GM12874 (cell line): ENCODE data around the gene LDLRAD4.

ENCODE experiments used
- TF ChIP-seq, protein P1 (sequence below): IDR thresholded peaks from 2 replicates; pipeline ENCODE4 v1.5.1; 2011; ENCODE audit warnings: low read depth, mild to moderate bottlenecking, control low read depth, low read length, moderate library complexity; ENCODE audit not compliant: insufficient read depth

Gene LDLRAD4

DNA sequence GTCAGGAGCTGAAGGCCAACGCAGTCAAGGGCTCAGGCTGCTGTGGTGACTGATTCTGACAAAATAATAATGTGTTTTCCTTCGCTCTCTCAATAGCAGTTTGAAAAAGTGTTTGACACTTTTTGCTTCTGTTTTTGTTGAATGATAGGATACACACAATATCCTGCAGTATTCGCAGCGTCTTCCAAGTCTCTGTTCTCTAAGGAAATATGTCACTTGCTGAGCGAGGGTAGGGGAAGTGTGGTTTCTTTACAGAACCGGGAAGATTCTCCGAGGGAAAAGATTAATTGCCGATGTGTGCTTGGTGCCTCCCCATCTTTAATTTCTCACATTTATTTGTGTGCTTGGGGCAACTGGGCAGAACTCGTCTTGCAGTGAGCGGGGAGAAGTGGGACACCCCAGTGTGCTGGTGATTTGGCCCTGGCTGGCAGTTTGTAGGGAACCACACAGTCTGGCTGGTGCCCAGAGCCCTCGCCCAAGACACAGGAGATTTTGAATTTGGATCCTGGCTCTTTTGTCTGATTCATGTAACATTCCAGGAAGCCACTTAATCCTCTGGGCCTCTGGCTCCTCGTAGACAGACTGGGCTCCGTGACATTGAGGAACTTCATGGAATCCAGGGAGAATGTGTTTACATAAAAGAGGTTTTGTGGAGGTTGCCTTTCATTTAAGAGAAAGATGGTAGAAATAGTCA, 169.4 kb downstream of the LDLRAD4 start:
- TF ChIP-seq, protein P1, sequence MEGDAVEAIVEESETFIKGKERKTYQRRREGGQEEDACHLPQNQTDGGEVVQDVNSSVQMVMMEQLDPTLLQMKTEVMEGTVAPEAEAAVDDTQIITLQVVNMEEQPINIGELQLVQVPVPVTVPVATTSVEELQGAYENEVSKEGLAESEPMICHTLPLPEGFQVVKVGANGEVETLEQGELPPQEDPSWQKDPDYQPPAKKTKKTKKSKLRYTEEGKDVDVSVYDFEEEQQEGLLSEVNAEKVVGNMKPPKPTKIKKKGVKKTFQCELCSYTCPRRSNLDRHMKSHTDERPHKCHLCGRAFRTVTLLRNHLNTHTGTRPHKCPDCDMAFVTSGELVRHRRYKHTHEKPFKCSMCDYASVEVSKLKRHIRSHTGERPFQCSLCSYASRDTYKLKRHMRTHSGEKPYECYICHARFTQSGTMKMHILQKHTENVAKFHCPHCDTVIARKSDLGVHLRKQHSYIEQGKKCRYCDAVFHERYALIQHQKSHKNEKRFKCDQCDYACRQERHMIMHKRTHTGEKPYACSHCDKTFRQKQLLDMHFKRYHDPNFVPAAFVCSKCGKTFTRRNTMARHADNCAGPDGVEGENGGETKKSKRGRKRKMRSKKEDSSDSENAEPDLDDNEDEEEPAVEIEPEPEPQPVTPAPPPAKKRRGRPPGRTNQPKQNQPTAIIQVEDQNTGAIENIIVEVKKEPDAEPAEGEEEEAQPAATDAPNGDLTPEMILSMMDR: no peak

DNA sequence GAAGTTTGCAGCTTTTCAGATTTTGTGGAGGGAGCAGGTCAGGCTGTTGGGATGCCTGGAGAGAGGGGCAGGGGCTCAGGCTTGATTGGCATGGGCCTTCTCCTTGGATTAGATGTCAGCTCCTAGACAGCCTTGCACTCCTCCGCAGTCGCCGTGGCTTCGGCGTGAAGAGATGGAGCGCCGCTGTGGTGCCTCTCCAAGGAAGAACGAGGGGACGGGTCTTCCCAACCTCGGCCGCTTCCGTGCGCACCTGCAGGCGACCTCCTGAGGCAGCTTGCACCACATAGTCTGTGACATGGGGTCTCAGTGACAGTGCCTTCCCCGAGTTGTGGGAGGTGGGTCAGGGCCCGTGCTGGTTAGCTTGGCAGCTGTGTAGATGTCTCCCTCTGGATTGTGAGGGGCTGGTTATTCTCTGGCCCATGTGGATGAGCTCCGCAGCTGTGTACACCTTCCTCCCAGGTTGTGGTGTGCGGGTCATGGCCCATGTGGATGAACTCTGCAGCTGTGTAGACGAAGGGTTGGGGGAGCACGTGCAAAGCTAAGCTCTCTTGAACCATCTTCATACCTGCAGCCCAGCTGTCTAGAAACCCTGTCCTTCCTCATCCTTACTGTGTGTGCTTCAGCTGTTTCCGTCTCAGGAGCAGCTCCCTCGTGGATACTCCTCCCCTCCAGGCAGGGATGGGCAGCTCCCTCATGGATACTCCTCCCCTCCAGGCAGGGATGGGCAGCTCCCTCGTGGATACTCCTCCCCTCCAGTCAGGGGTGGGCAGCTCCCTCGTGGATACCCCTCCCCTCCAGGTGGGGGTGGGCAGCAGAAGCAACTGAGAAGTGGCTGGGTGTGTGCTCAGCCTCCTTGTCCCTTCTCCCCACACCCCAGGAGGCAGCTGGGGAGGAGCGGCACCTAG, 170.3 kb downstream of the LDLRAD4 start:
- TF ChIP-seq, protein P1: no peak

DNA sequence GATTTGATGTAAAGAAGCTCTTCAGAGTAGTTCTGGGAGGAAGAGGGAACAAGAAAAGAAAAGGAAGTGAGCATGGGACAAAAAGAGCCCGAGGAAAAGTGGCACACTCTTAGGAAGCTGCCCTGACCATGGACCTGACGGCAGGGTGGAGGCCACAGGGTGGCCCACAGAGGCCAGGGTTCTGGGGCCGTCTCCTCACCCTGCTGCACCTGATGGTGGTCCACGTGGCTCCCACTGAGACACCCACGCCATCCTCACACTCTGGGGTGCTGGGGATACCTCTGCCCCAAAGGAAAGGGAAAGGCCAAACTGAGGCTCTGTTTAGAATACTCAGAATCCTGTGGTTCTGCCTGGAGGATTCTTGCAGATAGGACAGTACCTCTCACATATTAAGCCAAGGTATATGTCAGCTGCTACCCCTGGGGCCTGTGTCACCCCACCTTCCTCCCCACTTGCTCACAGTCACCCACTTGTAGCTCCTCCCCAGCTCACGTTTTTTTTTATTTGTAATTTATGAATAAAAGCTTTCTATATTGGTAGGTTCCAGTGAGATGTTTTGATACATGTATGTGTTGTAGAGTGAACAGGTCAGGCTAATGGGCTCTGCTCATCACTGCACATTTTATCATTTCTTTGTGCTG, 171.1 kb downstream of the LDLRAD4 start:
- TF ChIP-seq, protein P1: no peak

DNA sequence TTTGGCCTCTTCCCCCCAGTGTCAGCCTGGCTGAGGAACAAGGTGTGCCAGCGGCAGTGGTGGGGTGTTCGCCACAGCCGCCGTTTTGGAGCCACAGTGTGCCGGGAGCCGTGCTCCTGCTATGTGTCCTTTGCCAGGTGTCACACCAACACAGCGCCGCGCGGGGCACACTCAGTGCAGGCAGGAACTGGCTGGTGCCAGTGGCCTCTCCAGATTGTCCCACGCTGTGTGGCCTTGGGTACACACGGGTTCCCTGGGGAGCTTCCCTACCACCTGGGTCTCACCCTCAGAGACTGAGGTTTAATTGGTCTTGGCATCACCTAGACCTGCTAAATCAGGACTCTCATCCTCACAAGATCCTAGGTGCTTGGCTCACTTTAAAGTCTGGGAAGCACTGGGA, 171.6 kb downstream of the LDLRAD4 start:
- TF ChIP-seq, protein P1: no peak

DNA sequence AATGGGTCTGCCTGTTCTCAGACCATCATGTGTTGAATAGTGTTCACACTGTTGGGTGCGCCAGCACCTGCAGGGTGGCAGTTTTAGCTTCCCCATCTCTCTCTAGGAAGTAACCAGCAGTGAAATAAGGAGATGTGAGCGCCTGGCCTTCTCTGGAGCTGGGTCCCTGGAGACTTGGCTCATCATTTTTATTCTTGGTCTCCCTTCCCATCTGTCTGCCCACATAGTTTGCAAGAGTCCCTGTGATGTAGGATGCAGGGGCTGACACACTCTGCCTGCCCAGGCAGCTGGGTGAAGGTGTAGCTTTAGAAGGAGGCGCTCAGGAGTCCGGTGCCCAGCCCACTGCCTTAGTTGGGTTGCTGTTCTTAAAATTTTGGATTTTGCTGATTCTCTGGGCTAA, 172.2 kb downstream of the LDLRAD4 start:
- TF ChIP-seq, protein P1: no peak

DNA sequence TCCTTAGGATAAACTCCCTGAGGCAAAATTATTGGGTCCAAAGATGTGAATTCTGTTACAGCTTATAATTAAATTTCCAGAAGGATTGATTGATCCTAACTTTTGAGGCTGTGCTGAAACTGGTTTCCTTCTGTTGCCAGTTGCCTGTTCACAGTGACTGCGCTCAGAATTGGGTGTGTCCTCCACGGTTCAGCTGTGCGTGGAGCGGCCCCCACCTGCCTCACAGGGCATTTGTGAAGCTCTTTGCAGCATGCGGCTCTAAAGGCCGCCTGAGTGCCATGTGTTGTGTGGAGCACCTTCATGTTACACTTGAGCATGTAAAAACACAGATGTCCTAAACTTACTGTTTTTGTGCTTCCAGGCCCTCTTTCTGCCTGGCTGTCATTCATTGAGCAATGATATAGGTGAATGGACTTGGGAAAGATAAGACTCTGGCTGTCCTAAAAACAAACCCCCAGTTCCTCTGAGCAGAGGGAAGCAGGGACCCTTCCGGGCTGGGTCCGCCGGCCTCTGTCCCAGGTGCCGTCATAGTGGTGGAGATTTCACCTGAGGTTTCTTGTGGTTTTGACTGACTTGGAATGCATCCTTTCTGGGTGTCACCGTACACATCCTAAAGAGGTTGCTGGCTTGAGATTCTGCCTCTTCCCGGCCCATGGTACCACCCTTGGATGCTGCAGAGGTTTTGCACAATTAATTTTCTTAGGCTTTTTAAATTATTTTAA, 173.6 kb downstream of the LDLRAD4 start:
- TF ChIP-seq, protein P1: no peak
